Thoracic aorta (tissue), 2 donors: ENCODE data around the gene REP15. TPM values are rescaled to one million over a fixed set of nuclear protein-coding genes. Genes with fewer than 3 reads are reported as not detected.

ENCODE experiments used
- ATAC-seq: fragments of 150-250 bp; one replicate; pipeline ENCODE4 v1.8.0; 2017; ENCODE audit warnings: low read depth; ENCODE audit not compliant: insufficient number of reproducible peaks, low FRiP score
- DNase-seq: peaks from one replicate; pipeline ENCODE4 v3.0.0-alpha.2; 2020; ENCODE audit warnings: low spot score
- H3K27ac ChIP-seq, 2 donors: fragments of 200-600 bp; sonication (generic); 1 replicate in 1 of 2; 2 replicates in 1 of 2; pipeline ENCODE4 v1.5.1; 2016; ENCODE audit warnings: mild to moderate bottlenecking in 2 of 2, moderate library complexity in 2 of 2
- H3K27me3 ChIP-seq: fragments of 200-600 bp; sonication (generic); replicated peaks from 2 replicates; pipeline ENCODE4 v1.6.0; 2016; ENCODE audit warnings: mild to moderate bottlenecking; ENCODE audit not compliant: insufficient read depth
- H3K36me3 ChIP-seq: fragments of 200-600 bp; sonication (generic); one replicate; pipeline ENCODE4 v1.5.1; 2016
- H3K4me1 ChIP-seq, 2 donors: fragments of 200-600 bp; sonication (generic); 1 replicate in 1 of 2; 2 replicates in 1 of 2; pipeline versions ENCODE4 v1.5.1 to v1.6.0; 2016; ENCODE audit warnings: low read depth in 2 of 2, mild to moderate bottlenecking in 1 of 2; ENCODE audit not compliant: control insufficient read depth in 1 of 2
- H3K4me3 ChIP-seq: fragments of 200-600 bp; sonication (generic); 2 replicates; pipeline ENCODE4 v1.5.1; 2016; ENCODE audit warnings: mild to moderate bottlenecking
- H3K9me3 ChIP-seq: fragments of 200-600 bp; sonication (generic); 2 replicates; pipeline ENCODE4 v1.5.1; 2016
- total RNA-seq, 2 donors: library from RNA; depleted of rRNA; stranded (reverse); fragments of >200 nt; gene quantifications; one replicate each; pipeline versions ENCODE4 v1.1.0 to v1.2.3, GENCODE V29; 2016
- TF ChIP-seq, protein P1 (sequence below): fragments of 200-600 bp; sonication (generic); IDR thresholded peaks from one replicate; pipeline ENCODE4 v1.5.1; 2019; ENCODE audit warnings: antibody characterized with exemption

Gene REP15
- total RNA-seq, 2 donors from 2014 or later, result 5.6 to 8.3 TPM

DNA sequence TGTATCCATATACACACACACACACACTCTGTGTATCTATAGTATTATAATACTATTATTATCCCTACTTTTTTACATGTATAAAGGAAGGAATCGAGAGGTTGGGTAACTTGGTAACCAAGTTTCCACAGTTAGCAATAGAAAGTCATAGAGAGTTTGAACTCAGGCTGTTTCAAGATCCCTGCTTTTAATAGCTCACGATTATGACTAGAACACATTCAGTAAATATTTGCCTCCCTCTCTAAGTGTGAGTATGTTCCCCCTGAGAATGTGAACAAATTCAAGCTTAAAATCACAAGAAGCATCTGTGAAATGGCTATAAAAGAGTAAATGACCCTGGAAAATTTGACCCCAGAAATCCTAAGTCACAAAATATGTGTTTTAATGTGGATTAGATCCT, 11.0 kb upstream of the REP15 start:
- H3K4me1 ChIP-seq, result no peaks in the 10 kb centered on the region
- TF ChIP-seq, protein P1, sequence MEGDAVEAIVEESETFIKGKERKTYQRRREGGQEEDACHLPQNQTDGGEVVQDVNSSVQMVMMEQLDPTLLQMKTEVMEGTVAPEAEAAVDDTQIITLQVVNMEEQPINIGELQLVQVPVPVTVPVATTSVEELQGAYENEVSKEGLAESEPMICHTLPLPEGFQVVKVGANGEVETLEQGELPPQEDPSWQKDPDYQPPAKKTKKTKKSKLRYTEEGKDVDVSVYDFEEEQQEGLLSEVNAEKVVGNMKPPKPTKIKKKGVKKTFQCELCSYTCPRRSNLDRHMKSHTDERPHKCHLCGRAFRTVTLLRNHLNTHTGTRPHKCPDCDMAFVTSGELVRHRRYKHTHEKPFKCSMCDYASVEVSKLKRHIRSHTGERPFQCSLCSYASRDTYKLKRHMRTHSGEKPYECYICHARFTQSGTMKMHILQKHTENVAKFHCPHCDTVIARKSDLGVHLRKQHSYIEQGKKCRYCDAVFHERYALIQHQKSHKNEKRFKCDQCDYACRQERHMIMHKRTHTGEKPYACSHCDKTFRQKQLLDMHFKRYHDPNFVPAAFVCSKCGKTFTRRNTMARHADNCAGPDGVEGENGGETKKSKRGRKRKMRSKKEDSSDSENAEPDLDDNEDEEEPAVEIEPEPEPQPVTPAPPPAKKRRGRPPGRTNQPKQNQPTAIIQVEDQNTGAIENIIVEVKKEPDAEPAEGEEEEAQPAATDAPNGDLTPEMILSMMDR, result no peak
- no peak overlapping the region for H3K27ac ChIP-seq
- no peak overlapping the region for H3K4me3 ChIP-seq
- peaks cover 63% of the 10 kb centered on the region for H3K36me3 ChIP-seq
- no peak for DNase-seq
- no peak for ATAC-seq
- no peaks in the 10 kb centered on the region for H3K9me3 ChIP-seq
- H3K27me3 ChIP-seq, result no peaks in the 10 kb centered on the region

DNA sequence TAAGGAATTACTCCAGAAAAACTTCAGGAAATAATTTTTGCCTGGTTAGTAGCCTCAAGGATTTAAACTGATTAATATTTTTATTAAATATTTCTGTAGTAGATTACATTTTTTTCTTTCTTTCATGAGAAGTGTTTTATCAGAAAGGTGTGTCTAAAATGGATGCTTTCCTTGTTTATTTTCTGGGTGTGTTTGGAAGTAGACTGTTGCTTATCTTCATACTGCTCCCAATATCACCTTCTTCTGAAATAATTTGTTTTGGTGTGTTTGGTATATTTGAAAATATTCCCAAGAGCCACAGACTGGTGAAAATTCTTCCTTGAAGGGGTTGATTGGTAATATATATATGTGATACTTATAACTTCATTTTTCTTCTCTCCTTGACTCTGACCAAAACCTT, 10.1 kb upstream of the REP15 start:
- ATAC-seq (no peak), DNase-seq (no peak)
- no peaks in the 10 kb centered on the region for H3K27me3 ChIP-seq
- H3K4me3 ChIP-seq, result no peak overlapping the region
- TF ChIP-seq, protein P1, result no peak
- no peak overlapping the region for H3K27ac ChIP-seq
- H3K9me3 ChIP-seq, result no peaks in the 10 kb centered on the region
- no peaks in the 10 kb centered on the region for H3K4me1 ChIP-seq
- H3K36me3 ChIP-seq, result peaks cover 59% of the 10 kb centered on the region

DNA sequence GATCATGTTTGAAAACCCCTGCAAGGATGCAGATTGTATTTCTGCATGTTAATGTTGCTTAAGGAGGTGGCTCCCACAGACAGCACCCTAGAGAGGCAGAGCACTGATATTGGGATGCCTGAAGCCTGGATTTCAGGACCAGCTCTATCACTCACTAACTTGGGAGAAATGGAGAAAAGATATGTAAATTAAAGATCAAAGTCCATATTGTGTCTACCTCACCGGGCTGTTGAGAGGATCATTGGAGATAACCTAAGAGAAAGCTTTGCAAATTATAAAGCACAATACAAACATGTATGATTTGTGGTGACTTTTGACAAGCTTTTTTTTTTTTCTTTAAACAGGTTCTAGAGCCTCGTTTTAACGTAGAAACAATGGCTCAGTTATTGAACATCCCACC, 7.6 kb upstream of the REP15 start:
- no peaks in the 10 kb centered on the region for H3K4me1 ChIP-seq
- H3K27ac ChIP-seq, result no peak overlapping the region
- ATAC-seq, result no peak
- no peak for DNase-seq
- no peak overlapping the region for H3K4me3 ChIP-seq
- TF ChIP-seq, protein P1, result no peak
- no peaks in the 10 kb centered on the region for H3K27me3 ChIP-seq
- H3K36me3 ChIP-seq, result peaks cover 55% of the 10 kb centered on the region
- H3K9me3 ChIP-seq, result no peaks in the 10 kb centered on the region

- no peaks in the 10 kb centered on the region for H3K27me3 ChIP-seq
- peaks cover 57% of the 10 kb centered on the region for H3K36me3 ChIP-seq
- ATAC-seq, result no peak
Observed at GRCh38 chr12:27689558-27690180, 6.6 kb upstream of the REP15 start.

GRCh38 chr12:27693403-27693802, 2.8 kb upstream of the REP15 start:
- Histone ChIP-seq H3K27ac (no peak overlapping the region), H3K4me3 (no peak overlapping the region), H3K27me3 (no peaks in the 10 kb centered on the region), H3K9me3 (no peaks in the 10 kb centered on the region), H3K36me3 (peaks cover 44% of the 10 kb centered on the region), H3K4me1 (no peaks in the 10 kb centered on the region)
- no peak for ATAC-seq
- no peak for DNase-seq
- TF ChIP-seq, protein P1, result no peak

More at GRCh38 chr12:27689558-27690180, 6.6 kb upstream of the REP15 start:
- no peak for DNase-seq
- Histone ChIP-seq H3K4me1 (no peaks in the 10 kb centered on the region), H3K4me3 (no peak overlapping the region), H3K9me3 (no peaks in the 10 kb centered on the region), H3K27ac (no peak overlapping the region)
- TF ChIP-seq, protein P1, result no peak
